Stimulated activated naive CD4-positive, alpha-beta T cell treated with Interleukin-2 at 50 U/mL for 16 hours (primary cell): Measurements from ENCODE around the gene ZSWIM9.
"Not testable (repeated sequence)": the region's sequence is repeated elsewhere in the genome, so short reads cannot be mapped to it uniquely, and the experiment has no call there.

Experiments used
- DNase-seq: peaks from one replicate; lab custom pipeline; 2025; lab: John Stamatoyannopoulos, UW

The ZSWIM9 gene

DNA sequence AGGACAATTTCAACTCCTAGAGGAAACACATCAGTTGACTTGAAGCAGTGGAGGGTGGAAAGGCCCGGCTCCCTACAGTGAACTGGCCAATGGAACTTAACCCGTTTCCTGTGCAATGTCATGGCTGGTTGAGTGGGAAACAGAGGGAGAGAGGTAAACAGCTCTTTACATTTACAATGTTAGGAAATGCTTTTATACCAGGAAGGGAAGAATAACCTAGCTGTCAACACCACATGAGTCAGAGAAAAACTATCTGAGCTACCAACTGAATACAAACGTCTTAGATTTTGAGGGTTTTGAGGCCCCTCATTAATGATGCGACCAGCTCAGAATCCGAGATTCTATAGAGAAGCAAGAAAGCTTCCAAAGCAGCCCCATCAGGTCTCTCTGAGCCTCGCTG lies 48.5 kb downstream of the ZSWIM9 start:
- DNase-seq, result no peak

DNA sequence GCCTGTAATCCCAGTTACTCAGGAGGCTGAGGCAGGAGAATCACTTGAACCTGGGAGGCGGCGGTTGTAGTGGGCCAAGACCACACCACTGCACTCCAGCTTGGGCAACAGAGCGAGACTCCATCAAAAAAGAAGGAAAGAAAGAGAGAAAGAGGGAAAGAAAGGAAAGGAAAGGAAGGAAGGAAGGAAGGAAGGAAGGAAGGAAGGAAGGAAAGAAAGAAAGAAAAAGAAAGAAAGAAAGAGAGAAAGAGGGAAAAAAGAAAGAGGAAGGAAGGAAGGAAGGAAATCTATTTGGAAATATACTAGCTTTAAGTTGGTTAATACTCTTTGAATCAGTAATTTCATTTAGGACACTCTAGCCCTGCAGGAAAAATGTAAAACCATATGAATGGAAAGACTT lies 50.3 kb downstream of the ZSWIM9 start:
- DNase-seq, result not testable (repeated sequence)

DNA sequence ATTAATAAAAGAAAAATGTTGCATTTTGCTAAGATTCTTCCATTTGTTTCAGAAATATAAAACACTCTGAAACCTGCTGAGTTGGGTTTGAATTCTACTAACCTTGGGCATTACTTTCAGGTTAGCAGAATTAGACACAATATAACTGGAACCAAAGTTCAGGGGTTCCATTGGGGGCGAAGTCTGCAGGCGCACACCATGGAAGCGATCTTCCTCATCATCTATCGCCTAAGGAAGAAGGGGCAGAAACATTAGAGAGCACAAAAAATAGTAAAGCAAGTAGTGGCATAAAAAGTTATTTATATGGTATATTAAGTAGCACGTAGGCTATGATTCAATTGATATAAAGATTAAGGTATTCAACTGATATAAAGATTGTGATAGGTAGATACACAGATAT lies 51.1 kb downstream of the ZSWIM9 start:
- no peak for DNase-seq

DNA sequence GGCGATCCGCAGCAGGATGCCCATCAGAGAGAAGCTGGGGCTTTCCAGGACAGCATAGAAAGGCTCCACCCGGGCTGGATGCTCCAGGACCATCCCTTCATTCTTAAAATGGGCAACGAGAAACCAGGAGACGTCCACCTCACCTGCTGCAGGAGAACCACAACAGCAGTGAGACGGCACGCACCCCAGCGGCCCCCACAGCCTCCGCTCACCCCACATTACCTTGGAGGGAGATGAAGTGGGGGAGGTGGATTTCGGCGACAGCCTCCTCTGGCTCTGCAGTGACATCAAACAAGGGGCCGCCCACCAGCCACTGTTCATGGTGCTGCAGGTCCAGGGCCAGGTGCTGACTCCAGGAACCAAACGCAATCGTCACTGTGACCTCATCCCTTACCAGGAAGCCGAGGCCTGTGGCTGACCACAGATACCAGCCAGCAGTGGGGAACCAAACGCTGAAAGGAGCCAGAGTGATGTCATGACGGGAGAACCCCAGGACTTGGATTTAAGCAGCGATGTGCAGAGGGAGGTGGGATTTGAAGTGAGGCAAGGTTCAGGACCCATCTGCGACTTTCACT lies 60.2 kb downstream of the ZSWIM9 start:
- peak; percentile 8 for DNase-seq

DNA sequence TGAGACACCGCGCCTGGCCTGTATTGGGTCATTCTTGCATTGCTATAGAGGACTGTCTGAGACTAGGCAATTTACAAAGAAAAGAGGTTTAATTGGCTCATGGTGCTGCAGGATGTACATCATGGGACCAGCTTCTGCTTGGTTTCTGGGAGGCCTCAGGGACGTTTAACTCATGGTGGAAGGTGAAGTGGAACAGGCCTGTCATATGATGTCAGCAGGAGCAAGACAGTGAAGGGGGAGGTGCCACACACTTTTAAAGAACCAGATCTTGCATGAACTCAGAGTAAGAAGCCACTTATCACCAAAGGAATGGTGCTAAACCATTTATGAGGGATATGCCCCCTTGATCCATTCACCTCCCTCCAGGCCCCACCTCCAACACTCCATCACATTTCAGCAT lies 66.6 kb downstream of the ZSWIM9 start:
- DNase-seq, result no peak

DNA sequence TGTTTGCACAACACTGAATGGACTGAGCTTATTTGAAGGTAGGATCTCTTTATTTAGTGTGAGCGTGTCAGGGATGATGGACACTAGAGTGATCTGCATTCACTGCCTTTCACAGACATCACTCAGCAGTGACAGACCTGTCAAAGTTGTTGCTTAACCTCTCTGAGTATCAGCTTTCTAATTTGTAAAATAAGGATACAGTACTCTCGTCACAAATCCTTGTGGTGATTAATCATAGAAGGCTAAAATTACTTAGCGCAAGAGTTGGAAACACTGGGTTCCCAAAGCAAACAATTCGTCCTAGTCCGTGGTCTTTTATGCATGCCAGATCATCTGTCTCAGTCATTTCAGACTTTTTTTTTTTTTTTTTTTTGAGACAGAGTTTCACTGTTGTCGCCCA lies 68.6 kb downstream of the ZSWIM9 start:
- no peak for DNase-seq

DNA sequence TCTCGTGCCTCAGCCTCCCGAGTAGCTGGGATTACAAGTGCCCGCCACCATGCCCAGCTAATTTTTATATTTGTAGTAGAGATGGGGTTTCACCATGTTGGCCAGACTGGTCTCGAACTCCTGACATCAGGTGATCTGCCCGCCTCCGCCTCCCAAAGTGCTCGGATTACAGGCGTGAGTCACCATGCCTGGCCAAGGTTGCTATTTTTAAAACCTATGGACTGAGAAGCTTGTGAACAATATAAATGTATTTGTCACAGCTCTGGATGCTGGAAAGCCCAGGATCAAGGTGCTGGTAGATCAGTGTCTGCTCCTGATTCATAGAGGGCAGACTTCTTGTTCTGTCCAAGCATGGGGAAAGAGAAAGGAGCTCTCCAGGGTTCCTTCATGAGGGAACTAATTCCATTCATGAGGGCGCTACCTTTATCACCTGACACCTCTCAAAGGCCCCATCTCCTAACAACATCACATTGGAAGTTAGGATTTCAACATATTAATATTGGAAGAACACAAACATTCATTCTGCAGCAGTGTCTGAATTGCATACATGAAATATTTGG lies 69.2 kb downstream of the ZSWIM9 start:
- DNase-seq, result no peak

DNA sequence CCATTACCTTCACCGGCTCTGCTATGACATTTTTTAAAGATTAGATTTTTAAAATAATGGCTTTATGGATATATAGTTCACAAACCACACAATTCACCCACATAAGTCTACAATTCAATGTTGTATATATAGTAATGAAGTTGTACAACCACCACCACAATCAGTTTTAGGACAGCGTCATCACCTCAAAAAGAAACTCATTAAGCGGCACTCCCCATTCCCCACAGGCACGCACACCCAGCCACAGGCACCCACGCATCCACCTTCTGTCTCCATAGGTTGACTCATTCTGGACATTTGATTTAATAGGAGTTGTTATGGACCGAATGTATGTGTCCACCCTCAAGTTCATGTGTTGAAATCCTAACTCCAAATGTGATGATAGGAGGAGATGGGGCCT lies 71.3 kb downstream of the ZSWIM9 start:
- DNase-seq, result peak; percentile 5

DNA sequence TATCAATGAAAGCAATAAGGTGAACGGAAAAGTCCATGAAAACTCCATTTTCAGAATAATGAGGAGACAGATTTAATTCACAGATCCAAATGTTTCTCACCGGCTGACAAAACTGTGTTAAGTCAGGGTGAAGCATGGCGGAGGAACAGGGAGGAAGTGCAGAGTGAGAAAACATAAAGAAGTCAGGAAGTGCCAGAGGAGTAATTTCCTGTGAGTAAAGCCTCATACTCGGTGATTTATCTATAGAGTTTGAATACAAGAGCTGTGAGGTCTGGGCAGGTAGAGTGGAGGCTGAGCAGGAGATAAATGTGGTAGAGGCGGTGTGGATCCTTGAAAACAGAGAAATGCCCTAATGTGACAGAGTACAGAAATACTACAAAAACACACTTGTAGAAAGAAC lies 73.8 kb downstream of the ZSWIM9 start:
- no peak for DNase-seq

DNA sequence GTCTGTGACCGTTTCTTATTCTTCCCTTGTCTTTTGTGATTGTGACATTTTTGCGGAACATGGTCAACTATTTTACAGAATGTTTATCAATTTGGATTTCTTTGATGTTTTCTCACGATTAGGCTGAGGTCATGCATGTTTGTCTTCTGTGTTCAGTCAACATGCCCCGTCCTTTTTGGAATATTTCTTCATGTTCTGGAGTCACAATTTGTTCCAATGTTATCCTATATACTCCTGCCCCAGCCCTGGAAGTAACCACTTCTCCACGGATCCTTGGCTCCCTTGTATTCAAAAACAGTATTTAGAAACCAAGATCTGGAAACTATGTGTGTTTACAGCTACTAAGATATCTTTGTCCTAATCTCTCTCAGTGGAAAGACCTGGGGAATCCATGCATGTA lies 75.6 kb downstream of the ZSWIM9 start:
- DNase-seq, result no peak

DNA sequence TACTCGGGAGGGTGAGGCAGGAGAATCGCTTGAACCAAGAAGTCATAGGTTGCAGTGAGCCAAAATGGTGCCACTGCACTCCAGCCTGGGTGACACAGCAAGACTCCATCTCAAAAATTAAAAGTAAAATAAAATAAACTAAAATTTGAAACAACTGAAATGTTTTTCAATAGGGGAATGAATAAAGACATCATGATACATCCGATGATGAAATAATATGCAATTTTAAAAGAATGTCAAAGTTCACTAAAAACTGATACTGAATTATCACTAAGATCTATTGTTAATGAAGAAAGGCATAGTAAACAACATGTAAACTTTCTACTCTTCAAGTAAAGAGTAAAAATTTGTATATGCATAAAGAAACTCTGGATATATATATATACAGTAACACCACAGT lies 76.7 kb downstream of the ZSWIM9 start:
- no peak for DNase-seq
